ENCODE data around the gene FSCN2.

DNA sequence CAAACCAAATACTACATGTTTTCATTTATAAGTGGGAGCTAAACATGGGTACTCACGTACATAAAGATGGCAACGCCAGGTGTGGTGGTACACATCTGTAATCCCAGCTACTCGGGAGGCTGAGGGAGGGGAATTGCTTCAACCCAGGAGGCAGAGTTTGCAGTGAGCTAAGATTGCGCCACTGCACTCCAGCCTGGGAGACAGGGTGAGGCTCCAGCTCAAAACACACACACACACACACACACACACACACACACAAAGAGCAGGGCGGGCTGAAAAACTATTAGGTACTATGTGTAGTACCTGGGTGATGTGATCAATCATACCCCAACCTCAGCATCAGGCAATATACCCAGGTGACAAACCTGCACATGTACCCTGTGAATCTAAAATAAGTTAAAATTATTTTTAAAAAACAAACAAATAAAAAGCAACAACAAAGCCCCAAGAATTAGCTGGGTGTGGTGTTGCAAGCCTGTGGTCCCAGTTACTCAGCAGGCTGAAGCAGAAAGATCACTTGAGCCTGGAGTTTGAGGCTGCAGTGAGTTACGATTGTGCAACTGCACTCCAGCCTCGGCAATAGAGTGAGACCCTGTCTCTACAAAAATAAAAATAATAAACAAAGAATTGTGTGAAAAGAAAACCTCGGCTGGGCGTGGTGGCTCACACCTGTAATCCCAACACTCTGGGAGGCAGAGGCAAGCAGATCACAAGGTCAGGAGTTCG is 35.8 kb downstream of the FSCN2 start:
- TF ChIP-seq, protein P1, sequence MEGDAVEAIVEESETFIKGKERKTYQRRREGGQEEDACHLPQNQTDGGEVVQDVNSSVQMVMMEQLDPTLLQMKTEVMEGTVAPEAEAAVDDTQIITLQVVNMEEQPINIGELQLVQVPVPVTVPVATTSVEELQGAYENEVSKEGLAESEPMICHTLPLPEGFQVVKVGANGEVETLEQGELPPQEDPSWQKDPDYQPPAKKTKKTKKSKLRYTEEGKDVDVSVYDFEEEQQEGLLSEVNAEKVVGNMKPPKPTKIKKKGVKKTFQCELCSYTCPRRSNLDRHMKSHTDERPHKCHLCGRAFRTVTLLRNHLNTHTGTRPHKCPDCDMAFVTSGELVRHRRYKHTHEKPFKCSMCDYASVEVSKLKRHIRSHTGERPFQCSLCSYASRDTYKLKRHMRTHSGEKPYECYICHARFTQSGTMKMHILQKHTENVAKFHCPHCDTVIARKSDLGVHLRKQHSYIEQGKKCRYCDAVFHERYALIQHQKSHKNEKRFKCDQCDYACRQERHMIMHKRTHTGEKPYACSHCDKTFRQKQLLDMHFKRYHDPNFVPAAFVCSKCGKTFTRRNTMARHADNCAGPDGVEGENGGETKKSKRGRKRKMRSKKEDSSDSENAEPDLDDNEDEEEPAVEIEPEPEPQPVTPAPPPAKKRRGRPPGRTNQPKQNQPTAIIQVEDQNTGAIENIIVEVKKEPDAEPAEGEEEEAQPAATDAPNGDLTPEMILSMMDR (conservative IDR thresholded peaks at IDR 0.05; ENCODE audit: low read depth, low read length): no peak
- TF ChIP-seq MAFK (IDR thresholded peaks at IDR 0.05; ENCODE audit: low read depth, low read length) (no peak), MAZ (IDR thresholded peaks at IDR 0.05; ENCODE audit: borderline replicate concordance, low read depth, low read length) (no peak), POLR2A (IDR thresholded peaks at IDR 0.05; ENCODE audit: low read depth, low read length) (no peak), RCOR1 (IDR thresholded peaks at IDR 0.05; ENCODE audit: insufficient replicate concordance, low read length) (no peak), CEBPB (IDR thresholded peaks at IDR 0.05; ENCODE audit: low read depth, low read length) (peak; percentile 94), FOS (IDR thresholded peaks at IDR 0.05; ENCODE audit: low read depth, low read length) (no peak), SMC3 (IDR thresholded peaks at IDR 0.05; ENCODE audit: low read depth, low read length) (no peak)
- TF ChIP-seq, protein P2, sequence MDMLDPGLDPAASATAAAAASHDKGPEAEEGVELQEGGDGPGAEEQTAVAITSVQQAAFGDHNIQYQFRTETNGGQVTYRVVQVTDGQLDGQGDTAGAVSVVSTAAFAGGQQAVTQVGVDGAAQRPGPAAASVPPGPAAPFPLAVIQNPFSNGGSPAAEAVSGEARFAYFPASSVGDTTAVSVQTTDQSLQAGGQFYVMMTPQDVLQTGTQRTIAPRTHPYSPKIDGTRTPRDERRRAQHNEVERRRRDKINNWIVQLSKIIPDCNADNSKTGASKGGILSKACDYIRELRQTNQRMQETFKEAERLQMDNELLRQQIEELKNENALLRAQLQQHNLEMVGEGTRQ (IDR thresholded peaks at IDR 0.05; ENCODE audit: low read depth, low read length): no peak

Data from IMR-90 (cell line).